Panc1 (cell line): ENCODE measurements around the gene PCNX1. TPM values are rescaled to one million over a fixed set of nuclear protein-coding genes. Genes with fewer than 3 reads are reported as not detected.

Experiments used
- ATAC-seq: fragments of 200-7000 bp; cut with Tn5 transposase; 2 replicates; pipeline ENCODE4 v1.9.1; 2020; ENCODE audit warnings: mild to moderate bottlenecking, moderate library complexity
- BruUV-seq: library from RNA; stranded (reverse); fragments of 400-500 nt; replicated peaks from 2 replicates; lab custom pipeline; 2021; lab: Mats Ljungman, UMichigan
- CTCF ChIA-PET: fragments of 300-600 bp; sonication (Branson Sonifier 250); formaldehyde crosslinking; loops from one replicate; lab custom pipeline; 2022; ENCODE audit warnings: antibody characterized with exemption; lab: Charles Lee
- POLR2A ChIA-PET: fragments of 300-600 bp; sonication (Branson Sonifier 250); formaldehyde crosslinking; loops from one replicate; lab custom pipeline; 2022; ENCODE audit warnings: antibody characterized with exemption; lab: Charles Lee
- DNase-seq: peaks from one replicate; pipeline ENCODE4 v3.0.0-alpha.2; 2010; ENCODE audit warnings: low read depth, low spot score
- H3K27ac ChIP-seq: 2 replicates; pipeline ENCODE4 v1.5.1; 2011; ENCODE audit warnings: mild to moderate bottlenecking, low read length, inconsistent platforms
- H3K27me3 ChIP-seq: fragments of 200-500 bp; sonication (Bioruptor generic); 2 replicates; pipeline ENCODE4 v1.6.0; 2014; ENCODE audit warnings: low read length, inconsistent platforms; ENCODE audit not compliant: control insufficient read depth, insufficient read depth
- H3K36me3 ChIP-seq: fragments of 200-500 bp; sonication (Bioruptor generic); 2 replicates; pipeline ENCODE4 v1.5.1; 2014; ENCODE audit warnings: inconsistent platforms, mild to moderate bottlenecking, low read length, moderate library complexity; ENCODE audit not compliant: control insufficient read depth, insufficient read depth
- H3K4me1 ChIP-seq: 2 replicates; pipeline ENCODE4 v1.5.1; 2011; ENCODE audit warnings: inconsistent platforms, mild to moderate bottlenecking, low read length, moderate library complexity; ENCODE audit not compliant: control insufficient read depth, insufficient read depth
- H3K4me3 ChIP-seq, 2 experiments: 2 replicates each; pipeline ENCODE4 v1.5.1; 2011 to 2012; ENCODE audit warnings: low read depth in 2 of 2, low read length in 2 of 2, mild to moderate bottlenecking in 2 of 2, inconsistent platforms in 1 of 2, moderate library complexity in 1 of 2
- H3K9me3 ChIP-seq: fragments of 200-500 bp; sonication (Bioruptor generic); 2 replicates; pipeline ENCODE4 v1.5.1; 2014; ENCODE audit warnings: low read depth, mild to moderate bottlenecking, inconsistent platforms, low read length, moderate library complexity; ENCODE audit not compliant: control insufficient read depth, insufficient read depth
- POLR2AphosphoS5 ChIP-seq: IDR thresholded peaks from 2 replicates; pipeline ENCODE4 v1.6.1; 2012; ENCODE audit warnings: mild to moderate bottlenecking, low read depth, low read length, moderate library complexity
- REST ChIP-seq, 2 experiments: IDR thresholded peaks; 2 replicates each; pipeline ENCODE4 v1.6.1; 2011 to 2012; ENCODE audit warnings: low read depth in 2 of 2, control low read depth in 1 of 2, low read length in 1 of 2, mild to moderate bottlenecking in 1 of 2, moderate library complexity in 1 of 2; ENCODE audit not compliant: insufficient read depth in 1 of 2
- SIN3A ChIP-seq: IDR thresholded peaks from 2 replicates; pipeline ENCODE4 v1.6.1; 2012; ENCODE audit warnings: low read depth, mild to moderate bottlenecking, low read length, moderate library complexity, borderline replicate concordance; ENCODE audit not compliant: insufficient read depth
- TCF7L2 ChIP-seq: IDR thresholded peaks from 2 replicates; pipeline ENCODE4 v1.6.1; 2011; ENCODE audit warnings: mild to moderate bottlenecking, low read depth, low read length, inconsistent platforms
- in situ Hi-C: cut with HindIII; loops from 2 replicates; pipeline ENCODE4 v1.10.0; 2016; ENCODE audit warnings: low sequenced_read_pairs, low pct_unique_long_range_greater_than_20kb
- intact Hi-C: fragments of 100-400 bp; cut with micrococcal nuclease; formaldehyde crosslinking; loops from one replicate; pipeline ENCODE4 v1.10.0; 2022; ENCODE audit not compliant: unreplicated experiment
- total RNA-seq: library from RNA; stranded (reverse); gene quantifications from one replicate; pipeline ENCODE4 v1.2.1, GENCODE V29; 2021; ENCODE audit not compliant: unreplicated experiment
- TF ChIP-seq, protein P1 (sequence below): fragments of 450-650 bp; IDR thresholded peaks from 2 replicates; pipeline ENCODE4 v1.5.1; 2017; ENCODE audit warnings: mild to moderate bottlenecking

PCNX1 gene
- total RNA-seq, 1 experiment from 2014 or later: 30.5 TPM

DNA sequence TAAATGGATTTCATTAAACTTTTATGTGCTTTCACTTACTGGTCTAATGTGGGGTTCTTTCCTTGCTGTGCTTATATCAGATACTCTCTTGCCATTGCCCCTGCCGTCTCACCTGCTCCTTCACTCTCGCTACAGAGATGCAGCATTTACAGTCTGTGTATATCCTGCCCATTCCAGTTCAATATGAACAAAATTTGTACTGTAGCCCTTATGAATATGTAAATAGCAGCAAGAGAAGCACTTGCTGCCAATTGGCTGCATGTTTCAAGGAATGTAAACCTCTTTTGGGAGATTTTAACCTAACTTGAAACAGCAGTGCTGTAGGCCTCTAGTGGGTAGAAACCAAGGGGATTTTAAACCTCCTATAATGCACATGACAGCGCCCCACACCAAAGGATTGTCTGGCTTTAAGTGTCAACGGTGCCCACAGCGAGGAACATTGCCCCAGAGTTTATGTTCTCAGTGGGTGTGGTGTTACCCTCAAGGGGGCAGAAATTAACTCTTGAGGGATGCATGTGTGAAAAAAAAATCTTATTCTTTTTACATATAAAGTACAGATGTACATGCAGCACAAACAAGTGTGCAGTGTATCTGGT is 19.1 kb downstream of the PCNX1 start:
- no peaks in the 10 kb centered on the region for H3K9me3 ChIP-seq
- H3K4me1 ChIP-seq: peaks cover 3% of the 10 kb centered on the region
- DNase-seq: no peak
- ChIA-PET CTCF (no interaction called here), POLR2A (no interaction called here)
- no peak for TF ChIP-seq REST (IDR thresholded peaks at IDR 0.05; ENCODE audit: insufficient read depth in 1 of 2, low read depth in 2 of 2, low read length in 1 of 2)
- no peak for TF ChIP-seq TCF7L2
- TF ChIP-seq SIN3A: no peak
- TF ChIP-seq, protein P1, sequence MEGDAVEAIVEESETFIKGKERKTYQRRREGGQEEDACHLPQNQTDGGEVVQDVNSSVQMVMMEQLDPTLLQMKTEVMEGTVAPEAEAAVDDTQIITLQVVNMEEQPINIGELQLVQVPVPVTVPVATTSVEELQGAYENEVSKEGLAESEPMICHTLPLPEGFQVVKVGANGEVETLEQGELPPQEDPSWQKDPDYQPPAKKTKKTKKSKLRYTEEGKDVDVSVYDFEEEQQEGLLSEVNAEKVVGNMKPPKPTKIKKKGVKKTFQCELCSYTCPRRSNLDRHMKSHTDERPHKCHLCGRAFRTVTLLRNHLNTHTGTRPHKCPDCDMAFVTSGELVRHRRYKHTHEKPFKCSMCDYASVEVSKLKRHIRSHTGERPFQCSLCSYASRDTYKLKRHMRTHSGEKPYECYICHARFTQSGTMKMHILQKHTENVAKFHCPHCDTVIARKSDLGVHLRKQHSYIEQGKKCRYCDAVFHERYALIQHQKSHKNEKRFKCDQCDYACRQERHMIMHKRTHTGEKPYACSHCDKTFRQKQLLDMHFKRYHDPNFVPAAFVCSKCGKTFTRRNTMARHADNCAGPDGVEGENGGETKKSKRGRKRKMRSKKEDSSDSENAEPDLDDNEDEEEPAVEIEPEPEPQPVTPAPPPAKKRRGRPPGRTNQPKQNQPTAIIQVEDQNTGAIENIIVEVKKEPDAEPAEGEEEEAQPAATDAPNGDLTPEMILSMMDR: no peak
- TF ChIP-seq POLR2AphosphoS5: no peak
- no peaks in the 10 kb centered on the region for H3K27me3 ChIP-seq
- H3K27ac ChIP-seq: no peak overlapping the region
- no peak for ATAC-seq
- no TSS peak for BruUV-seq
- no peak overlapping the region for H3K4me3 ChIP-seq
- intact Hi-C loops (no loop called here), in situ Hi-C loops (no loop called here)
- no peaks in the 10 kb centered on the region; the same call in 1 of the 2 replicates for H3K36me3 ChIP-seq

GRCh38 chr14:70931008-70931407 is 23.7 kb downstream of the PCNX1 start:
- no peaks in the 10 kb centered on the region; the same call in 1 of the 2 replicates for H3K36me3 ChIP-seq
- DNase-seq (no peak), ATAC-seq (no peak)
- CTCF ChIA-PET: no interaction called here
- H3K27ac ChIP-seq: no peak overlapping the region
- no peaks in the 10 kb centered on the region for H3K9me3 ChIP-seq
- intact Hi-C loops: no loop called here
- no peaks in the 10 kb centered on the region; the same call in 1 of the 2 replicates for H3K4me1 ChIP-seq
- POLR2A ChIA-PET: no interaction called here
- no peaks in the 10 kb centered on the region for H3K27me3 ChIP-seq
- BruUV-seq: no TSS peak
- H3K4me3 ChIP-seq: no peak overlapping the region
- TF ChIP-seq REST (IDR thresholded peaks at IDR 0.05; ENCODE audit: insufficient read depth in 1 of 2, low read depth in 2 of 2, low read length in 1 of 2) (no peak), POLR2AphosphoS5 (no peak), TCF7L2 (no peak), SIN3A (no peak)
- TF ChIP-seq, protein P1: no peak
- in situ Hi-C loops: no loop called here
